Right lobe of liver (tissue), 6 donors: ENCODE results near the gene OAF. TPM values are rescaled to one million over a fixed set of nuclear protein-coding genes. Genes with fewer than 3 reads are reported as not detected.

Experiments used
- ATAC-seq, 4 donors: fragments of 200-7000 bp; cut with Tn5 transposase; one replicate each; pipeline ENCODE4 v1.9.1; 2020; ENCODE audit warnings: mild to moderate bottlenecking in 4 of 4, moderate library complexity in 4 of 4
- DNase-seq, 3 donors: peaks; one replicate each; pipeline ENCODE4 v3.0.0-alpha.2; 2020
- H3K27ac ChIP-seq, 3 donors: fragments of 200-600 bp; one replicate each; pipeline ENCODE4 v1.8.0; 2022
- H3K27me3 ChIP-seq, 2 donors: fragments of 200-600 bp; one replicate each; pipeline ENCODE4 v1.8.0; 2022
- H3K36me3 ChIP-seq, 4 donors: fragments of 200-600 bp; sonication (generic) in 1 of 4; one replicate each; pipeline versions ENCODE4 v1.5.1 to v1.8.0; 2017 to 2022; ENCODE audit warnings: control low read depth in 1 of 4
- H3K4me1 ChIP-seq, 4 donors: fragments of 200-600 bp; sonication (generic) in 1 of 4; one replicate each; pipeline versions ENCODE4 v1.5.1 to v1.8.0; 2017 to 2022; ENCODE audit warnings: control low read depth in 1 of 4
- H3K4me3 ChIP-seq, 3 donors: fragments of 200-600 bp; one replicate each; pipeline ENCODE4 v1.8.0; 2022
- H3K9me3 ChIP-seq, 4 donors: fragments of 200-600 bp; sonication (generic) in 1 of 4; one replicate each; pipeline versions ENCODE4 v1.5.1 to v1.8.0; 2017 to 2022; ENCODE audit warnings: control low read depth in 1 of 4
- POLR2A ChIP-seq: fragments of 450-650 bp; IDR thresholded peaks from one replicate; pipeline ENCODE4 v1.6.1; 2017; ENCODE audit warnings: antibody characterized with exemption, mild to moderate bottlenecking
- WGBS: methylation state at CpG from one replicate; pipeline ENCODE4 v1.1.6; 2018; ENCODE audit warnings: low coverage, low lambda C conversion rate; ENCODE audit not compliant: insufficient coverage; ENCODE audit errors: missing lambda C conversion rate; 5-methylcytosine and 5-hydroxymethylcytosine counted together
- intact Hi-C, 2 donors: fragments of 100-400 bp; cut with DNase I; formaldehyde crosslinking; loops; one replicate each; pipeline versions ENCODE4 v1.11.2 to v1.14.1; 2022
- total RNA-seq, 6 experiments: library from RNA; depleted of rRNA in 2 of 6; stranded (reverse); fragments of >200 nt in 2 of 6; fragmentation: NEBNext Ultra II Directional in 3 of 6; extraction: Animal tissue kit (Norgen Biotek cat#: 25700) in 3 of 6; gene quantifications; one replicate each; pipeline versions ENCODE4 v1.1.0 to v1.2.4, GENCODE V29; 2016 to 2023
- TF ChIP-seq, protein P1 (sequence below), 4 donors: fragments of 200-600 bp in 3 of 4; fragments of 450-650 bp in 1 of 4; IDR thresholded peaks; one replicate each; pipeline versions ENCODE4 v1.5.1 to v1.8.0; 2016 to 2022; ENCODE audit warnings: antibody characterized with exemption in 4 of 4, mild to moderate bottlenecking in 2 of 4
- donor health status: DM: no; HTN: yes; CAD: no.
- donor health status: DM: no; HTN: no; CAD: no.
- donor health status: DM: no; HTN: no; CAD: no.
- donor health status: DM: no; HTN: yes; CAD: no.
- donor health status: DM: no; HTN: yes; CAD: no.

The OAF gene
- total RNA-seq, 6 experiments from 2014 or later: 199 to 271 (median 220) TPM

DNA sequence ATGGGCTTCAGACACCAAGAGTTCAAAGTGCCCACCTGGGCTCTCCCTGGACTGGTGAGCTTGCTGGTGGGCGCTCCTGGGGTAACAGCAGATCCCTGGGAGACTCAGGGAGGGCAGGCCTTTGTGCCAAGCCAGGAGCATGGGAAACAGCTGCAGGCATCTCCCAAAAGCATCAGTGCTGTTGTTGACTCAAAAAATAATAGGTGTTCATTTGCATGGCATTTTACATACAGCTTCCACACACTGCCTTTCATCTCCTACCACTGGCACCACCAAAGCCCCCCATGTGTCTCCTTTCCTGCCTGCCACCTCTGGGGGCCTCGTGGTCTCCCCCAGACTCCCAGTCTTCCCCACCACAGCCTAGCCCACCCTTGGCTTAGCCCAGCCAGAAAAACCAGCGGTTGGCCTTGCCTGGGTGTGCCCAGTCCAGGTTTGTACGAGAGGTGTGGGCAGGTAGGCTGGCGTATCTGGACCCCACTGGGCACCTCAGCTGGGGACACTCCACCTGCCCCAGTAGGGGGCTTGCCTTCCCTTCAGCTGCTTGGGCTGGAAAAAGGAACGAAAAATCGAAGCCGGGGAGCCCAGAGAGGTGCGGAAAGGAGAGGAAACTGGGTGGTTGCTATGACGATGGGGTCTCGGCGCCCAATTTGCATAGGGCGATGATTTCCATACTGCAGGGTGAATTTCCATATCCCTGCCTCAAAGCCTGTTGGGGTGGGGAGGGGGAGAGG, 44.1 kb downstream of the OAF start:
- Histone ChIP-seq H3K36me3 (no peaks in the 10 kb centered on the region), H3K4me3 (no peak overlapping the region), H3K9me3 (no peaks in the 10 kb centered on the region), H3K27ac (no peak overlapping the region), H3K27me3 (no peaks in the 10 kb centered on the region), H3K4me1 (no peaks in the 10 kb centered on the region)
- ATAC-seq: no peak
- DNase-seq: no peak
- 4% methylated on average over 12 of the region's 13 CpGs for WGBS
- intact Hi-C loops: no loop called here
- TF ChIP-seq POLR2A: no peak
- TF ChIP-seq, protein P1, sequence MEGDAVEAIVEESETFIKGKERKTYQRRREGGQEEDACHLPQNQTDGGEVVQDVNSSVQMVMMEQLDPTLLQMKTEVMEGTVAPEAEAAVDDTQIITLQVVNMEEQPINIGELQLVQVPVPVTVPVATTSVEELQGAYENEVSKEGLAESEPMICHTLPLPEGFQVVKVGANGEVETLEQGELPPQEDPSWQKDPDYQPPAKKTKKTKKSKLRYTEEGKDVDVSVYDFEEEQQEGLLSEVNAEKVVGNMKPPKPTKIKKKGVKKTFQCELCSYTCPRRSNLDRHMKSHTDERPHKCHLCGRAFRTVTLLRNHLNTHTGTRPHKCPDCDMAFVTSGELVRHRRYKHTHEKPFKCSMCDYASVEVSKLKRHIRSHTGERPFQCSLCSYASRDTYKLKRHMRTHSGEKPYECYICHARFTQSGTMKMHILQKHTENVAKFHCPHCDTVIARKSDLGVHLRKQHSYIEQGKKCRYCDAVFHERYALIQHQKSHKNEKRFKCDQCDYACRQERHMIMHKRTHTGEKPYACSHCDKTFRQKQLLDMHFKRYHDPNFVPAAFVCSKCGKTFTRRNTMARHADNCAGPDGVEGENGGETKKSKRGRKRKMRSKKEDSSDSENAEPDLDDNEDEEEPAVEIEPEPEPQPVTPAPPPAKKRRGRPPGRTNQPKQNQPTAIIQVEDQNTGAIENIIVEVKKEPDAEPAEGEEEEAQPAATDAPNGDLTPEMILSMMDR (IDR thresholded peaks at IDR 0.05): no peak

DNA sequence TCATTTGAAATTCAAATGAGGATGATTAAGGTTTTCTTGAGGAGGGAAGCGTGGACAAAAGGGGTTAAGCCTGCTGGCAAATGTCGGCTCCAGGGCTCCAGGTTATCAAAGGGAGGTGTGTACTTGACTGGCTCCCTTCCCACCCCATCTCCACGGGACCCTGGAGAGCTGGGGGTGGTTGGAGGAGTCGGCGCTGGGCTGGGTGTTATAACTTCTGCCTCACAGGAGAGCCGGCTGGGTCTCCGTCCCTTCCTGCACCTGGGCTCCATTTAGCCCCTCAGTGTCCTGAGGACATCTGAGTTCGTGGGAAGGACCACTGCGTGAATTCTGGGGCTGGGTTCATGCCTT, 44.7 kb downstream of the OAF start:
- H3K4me3 ChIP-seq: no peak overlapping the region
- no peaks in the 10 kb centered on the region for H3K4me1 ChIP-seq
- TF ChIP-seq, protein P1 (IDR thresholded peaks at IDR 0.05): no peak
- TF ChIP-seq POLR2A: no peak
- no peaks in the 10 kb centered on the region for H3K27me3 ChIP-seq
- ATAC-seq (no peak), DNase-seq (no peak)
- no peak overlapping the region for H3K27ac ChIP-seq
- H3K36me3 ChIP-seq: no peaks in the 10 kb centered on the region
- no peaks in the 10 kb centered on the region for H3K9me3 ChIP-seq
- WGBS: 0% methylated on average over 2 of the region's 9 CpGs
- intact Hi-C loops: no loop called here

DNA sequence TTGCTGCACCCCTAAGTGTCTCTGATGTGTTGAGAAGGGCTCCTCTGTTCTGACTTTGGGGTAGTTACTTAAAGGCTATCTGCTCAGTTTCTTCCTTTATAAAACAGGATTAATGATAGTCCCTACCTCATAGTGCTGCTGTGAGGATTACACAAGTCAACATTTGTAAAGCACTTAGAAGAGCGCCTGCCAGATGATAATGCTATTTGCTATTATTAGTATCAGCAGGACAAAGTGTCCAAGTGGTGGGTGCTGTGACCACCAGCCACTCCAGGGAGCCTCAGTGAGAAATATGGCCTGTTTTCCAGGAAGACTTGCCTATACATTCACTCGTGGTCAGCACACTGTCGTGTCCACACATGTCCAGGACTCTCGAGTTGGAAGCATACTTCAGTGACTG, 45.3 kb downstream of the OAF start:
- H3K27me3 ChIP-seq: no peaks in the 10 kb centered on the region
- H3K4me3 ChIP-seq: no peak overlapping the region
- H3K27ac ChIP-seq: no peak overlapping the region
- DNase-seq: no peak
- no peaks in the 10 kb centered on the region for H3K9me3 ChIP-seq
- no peaks in the 10 kb centered on the region for H3K4me1 ChIP-seq
- 33% methylated on average over 1 of the region's 4 CpGs for WGBS
- no peak for TF ChIP-seq POLR2A
- TF ChIP-seq, protein P1 (IDR thresholded peaks at IDR 0.05): no peak
- intact Hi-C loops: no loop called here
- ATAC-seq: no peak
- no peaks in the 10 kb centered on the region for H3K36me3 ChIP-seq

DNA sequence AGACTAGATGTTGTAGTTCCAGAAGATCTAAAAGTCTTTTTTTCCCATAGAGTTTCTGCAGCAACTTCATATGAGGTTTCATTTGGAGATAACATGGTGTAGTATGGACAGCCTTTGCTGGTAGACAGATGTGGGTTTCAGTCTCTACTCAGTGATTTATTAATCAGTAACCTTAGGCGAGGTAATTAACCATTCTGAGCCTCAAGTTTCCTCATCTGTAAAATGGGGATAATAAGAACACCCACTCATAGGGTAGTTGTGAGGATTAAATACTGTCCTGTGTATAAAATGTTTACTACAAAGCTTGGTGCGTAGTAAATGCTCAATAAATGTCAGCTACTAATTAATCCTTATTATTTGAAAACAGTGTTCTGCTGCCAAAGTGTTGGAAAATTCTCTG, 45.9 kb downstream of the OAF start:
- WGBS: 55% methylated on average over 2 of the region's 2 CpGs
- intact Hi-C loops: no loop called here
- Histone ChIP-seq H3K4me1 (no peaks in the 10 kb centered on the region), H3K4me3 (no peak overlapping the region), H3K27ac (no peak overlapping the region), H3K9me3 (no peaks in the 10 kb centered on the region), H3K36me3 (no peaks in the 10 kb centered on the region), H3K27me3 (no peaks in the 10 kb centered on the region)
- ATAC-seq (no peak), DNase-seq (no peak)
- TF ChIP-seq, protein P1 (IDR thresholded peaks at IDR 0.05): no peak
- no peak for TF ChIP-seq POLR2A

DNA sequence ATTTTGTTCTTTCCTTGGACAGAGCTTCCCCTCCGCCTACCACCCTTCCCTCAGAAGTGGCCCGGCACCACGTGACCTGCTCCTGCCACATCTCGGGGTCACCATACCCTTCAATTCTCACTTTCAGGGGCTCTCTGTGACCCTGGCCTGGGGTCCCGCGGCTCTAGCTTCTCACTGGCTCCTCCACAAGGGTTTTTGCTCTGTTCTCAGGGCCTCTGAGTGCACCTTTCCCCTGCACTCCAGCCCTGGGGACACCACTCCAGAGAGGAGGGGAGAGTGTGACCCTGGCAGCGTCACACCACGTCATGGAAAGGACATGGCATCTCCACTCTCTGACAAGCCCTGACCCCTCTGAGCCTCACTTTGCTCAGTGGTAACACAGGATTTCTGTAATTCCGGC, 46.5 kb downstream of the OAF start:
- 65% methylated on average over 6 of the region's 9 CpGs for WGBS
- intact Hi-C loops: no loop called here
- H3K4me3 ChIP-seq: no peak overlapping the region
- H3K27ac ChIP-seq: no peak overlapping the region
- H3K36me3 ChIP-seq: no peaks in the 10 kb centered on the region
- ATAC-seq (no peak), DNase-seq (no peak)
- no peak for TF ChIP-seq POLR2A
- TF ChIP-seq, protein P1 (IDR thresholded peaks at IDR 0.05): no peak
- no peaks in the 10 kb centered on the region for H3K27me3 ChIP-seq
- H3K4me1 ChIP-seq: no peaks in the 10 kb centered on the region
- H3K9me3 ChIP-seq: no peaks in the 10 kb centered on the region
